Activated T-helper 1 cell treated with anti-CD3 and anti-CD28 coated beads, Interleukin-2, amount 50 U/mL, for 16 hours (primary cell): ENCODE results near the gene GCC2.
A peak's percentile ranks its signal among the peaks of the same experiment; 100 is the strongest.
"Not testable (repeated sequence)": the region's sequence is repeated elsewhere in the genome, so short reads cannot be mapped to it uniquely, and the experiment has no call there.

ENCODE experiments used
- DNase-seq, 2 donors: peaks; one replicate each; pipeline ENCODE4 v3.0.0-alpha.2; 2020; ENCODE audit warnings: low read depth in 1 of 2, low spot score in 1 of 2

The GCC2 gene

DNA sequence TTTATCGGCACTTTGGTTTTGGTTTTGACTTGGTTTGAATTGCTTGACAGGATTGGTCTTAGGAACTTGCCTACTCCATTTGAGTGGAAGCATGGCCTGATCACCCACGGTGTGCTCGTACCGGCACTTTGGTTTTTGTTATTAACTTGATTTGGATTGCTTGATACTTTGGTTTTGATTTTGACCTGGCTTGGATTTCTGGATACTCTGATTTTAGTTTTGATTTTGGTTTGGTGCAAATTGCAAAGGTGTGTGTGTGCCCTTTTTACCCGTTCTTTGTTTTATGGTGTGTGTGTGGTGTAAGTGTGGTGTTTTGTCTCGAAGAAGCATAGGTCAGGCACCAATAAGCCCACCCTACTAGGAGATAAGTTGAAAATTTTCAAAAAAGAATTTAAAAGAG, 75.7 kb downstream of the GCC2 start:
- not testable (repeated sequence) for DNase-seq

DNA sequence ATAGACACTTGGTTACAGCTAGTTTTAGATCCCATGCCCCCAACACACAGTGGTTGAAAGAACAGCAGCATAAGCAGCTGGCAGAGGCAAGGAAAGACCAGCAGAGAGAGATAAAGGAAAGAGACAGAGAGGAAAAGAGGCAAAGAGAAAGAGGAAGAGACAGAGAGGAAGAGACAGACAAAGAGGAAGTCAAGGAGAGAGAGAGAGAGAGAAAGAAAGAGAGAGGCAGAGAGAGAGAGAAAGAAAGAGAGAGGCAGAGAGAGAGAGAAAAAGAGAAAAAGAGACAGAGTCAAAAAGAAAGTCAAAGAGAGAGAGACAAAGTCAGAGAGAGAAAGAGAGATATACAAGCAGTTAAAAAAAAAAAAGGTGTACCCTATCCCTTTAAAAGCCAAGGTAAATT, 76.3 kb downstream of the GCC2 start:
- not testable (repeated sequence) for DNase-seq

DNA sequence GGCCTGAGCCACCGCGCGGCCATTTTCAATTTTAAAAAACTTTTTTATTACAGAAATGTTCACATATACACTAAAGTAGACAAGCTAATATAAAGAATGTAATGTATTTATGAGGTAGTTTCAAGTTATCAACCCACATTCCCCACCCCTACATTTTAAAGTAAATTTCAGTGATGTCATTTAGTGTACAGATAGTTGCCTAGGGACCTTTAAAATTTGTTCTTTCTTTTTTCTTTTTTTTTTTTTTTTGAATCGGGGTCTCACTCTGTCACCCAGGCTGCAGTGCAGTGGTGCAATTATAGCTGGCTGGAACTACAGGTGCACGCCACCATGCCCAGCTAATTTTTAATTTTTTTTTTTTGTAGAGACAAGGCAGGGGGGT, 82.7 kb downstream of the GCC2 start:
- DNase-seq, result no peak

DNA sequence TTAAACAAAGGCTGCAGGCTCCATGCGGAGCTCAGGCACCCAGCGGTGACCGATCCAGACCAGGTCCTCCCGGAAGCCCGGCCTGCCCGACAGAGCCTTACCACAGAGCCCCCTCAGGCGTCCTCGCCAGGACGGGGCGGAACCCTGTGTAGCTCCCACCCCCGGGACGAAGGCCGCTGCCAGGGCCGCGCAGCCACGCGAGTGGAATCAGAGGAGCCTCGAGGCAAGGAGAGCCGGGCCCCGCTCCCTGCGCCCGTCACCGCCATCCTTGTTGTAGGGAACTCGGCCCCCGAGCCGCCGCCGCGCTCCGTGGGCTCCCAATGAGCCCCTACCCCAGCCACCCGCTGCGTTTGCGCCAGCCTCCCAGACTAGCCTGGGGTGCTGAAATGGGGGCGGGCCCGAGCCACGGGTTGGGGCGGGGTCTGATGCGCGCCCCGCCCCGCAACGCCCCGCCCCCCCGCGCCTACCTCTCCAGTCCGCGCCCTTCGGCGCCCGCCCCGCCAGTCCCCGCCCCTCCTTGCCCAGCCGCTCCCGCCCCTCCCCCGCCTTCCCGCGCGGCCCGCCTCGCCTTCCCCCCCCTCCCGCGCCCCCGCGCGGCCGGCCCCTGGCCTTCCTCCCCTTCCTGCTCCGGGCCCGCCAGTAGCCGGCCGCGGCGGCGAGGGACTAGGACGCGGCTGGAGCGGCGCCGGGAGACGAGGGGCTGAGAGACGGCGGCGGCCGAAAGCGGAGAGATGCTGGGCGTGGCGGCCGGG, 85.0 kb downstream of the GCC2 start, which contains the start of gene LIMS1:
Gene LIMS1 (plus strand): TSS at position 639 of the 752 bp plus-strand sequence. CDS start 93 bp downstream, at position 732.
- peak; percentile 75 to 84 for DNase-seq

DNA sequence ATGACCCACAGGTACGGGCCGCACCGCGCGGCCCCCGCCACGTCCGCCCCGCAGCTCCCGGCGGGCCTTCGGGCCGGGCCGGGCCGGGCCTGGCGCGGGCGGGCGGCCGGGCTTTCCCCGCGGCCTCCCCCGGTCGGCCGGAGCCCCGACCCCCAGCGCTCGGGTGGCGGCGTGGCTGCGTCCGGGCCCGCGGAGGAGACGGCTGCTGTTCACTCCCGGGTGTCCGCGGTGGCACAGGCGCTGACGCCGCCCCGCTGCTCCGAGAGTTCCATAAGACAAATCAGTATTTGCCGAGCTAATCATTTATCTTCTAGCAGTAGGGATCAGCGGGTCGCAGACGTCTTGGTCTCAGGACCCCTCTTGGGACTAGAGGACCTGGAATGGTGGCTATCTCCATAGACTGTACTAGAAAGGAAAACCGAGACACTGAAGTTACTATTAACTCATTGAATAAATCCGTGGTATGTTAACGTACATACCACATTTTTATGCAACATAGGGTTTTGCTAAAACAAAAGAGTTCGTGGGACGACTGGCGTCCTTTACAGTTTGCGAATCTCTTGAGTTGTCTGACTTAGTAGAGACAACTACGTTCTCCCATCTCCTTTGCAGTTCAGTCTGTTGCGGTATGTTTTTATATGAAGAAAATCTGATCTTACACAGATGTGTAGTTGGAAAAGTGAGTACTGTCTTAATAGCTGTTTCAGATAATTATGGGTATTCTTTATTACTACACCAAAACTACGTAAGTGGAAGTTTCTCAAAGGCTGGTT, 85.8 kb downstream of the GCC2 start:
- DNase-seq, result peak in 1 of 2 donors; percentile 10

DNA sequence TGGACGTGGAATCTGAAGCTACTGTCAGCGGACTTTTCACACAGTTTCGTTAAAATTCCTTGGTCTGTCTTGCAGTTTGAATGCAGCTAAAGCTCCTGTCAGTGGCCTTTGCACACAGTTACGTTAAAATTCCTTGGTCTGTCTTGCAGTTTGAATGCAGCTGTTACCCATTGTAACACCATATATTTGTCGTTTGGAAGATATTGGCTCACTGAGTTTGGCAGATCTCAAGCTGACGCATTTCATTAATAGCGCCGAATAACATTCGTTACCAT, 86.3 kb downstream of the GCC2 start:
- DNase-seq, result no peak

DNA sequence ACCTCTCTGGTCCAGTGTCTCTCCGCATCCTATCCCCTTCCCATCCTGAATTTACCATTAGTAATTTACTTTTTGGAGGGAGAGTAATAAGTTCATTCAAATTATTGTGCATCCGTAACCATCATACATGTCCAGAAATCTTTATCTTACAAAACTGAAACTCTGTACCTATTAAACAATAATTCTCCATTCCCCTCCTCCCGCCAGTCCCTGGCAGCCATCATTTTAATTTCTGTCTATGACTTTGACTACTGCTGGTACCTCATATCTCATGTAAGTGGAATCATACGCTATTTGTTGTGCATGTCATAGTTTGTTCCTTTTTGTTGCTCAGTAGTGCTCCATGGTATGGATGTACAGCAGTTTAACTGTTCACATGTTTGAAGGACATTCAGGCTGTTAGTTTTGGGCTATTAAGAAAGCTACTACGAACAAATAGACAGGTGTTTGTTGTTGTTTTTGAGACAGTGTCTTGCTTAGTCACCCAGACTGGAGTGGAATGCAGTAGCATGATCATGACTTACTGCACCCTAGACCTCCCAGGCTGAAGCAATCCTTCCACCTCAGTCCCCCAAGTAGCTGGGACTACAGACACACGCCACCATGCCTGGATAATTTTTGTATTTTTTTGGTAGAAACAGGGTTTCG, 87.3 kb downstream of the GCC2 start:
- DNase-seq, result no peak

DNA sequence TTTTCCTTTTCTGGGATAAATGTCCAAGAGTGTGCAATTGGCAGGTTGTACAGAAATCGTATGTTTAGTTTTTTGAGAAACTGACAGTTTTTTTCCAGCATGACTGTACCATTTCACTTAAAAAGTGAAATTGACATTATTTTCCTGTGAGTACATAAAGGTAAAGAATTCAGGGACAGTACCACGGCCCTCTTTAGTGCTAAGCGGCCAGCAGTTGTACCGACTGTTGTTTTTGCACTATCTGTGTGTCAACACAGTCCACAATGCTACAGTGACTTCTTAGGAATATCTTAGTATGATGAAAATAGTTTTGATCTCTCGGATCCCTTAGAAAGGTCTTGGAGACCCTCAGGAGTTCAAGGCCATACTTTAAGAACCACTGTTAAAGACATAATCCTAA, 87.9 kb downstream of the GCC2 start:
- DNase-seq, result no peak

DNA sequence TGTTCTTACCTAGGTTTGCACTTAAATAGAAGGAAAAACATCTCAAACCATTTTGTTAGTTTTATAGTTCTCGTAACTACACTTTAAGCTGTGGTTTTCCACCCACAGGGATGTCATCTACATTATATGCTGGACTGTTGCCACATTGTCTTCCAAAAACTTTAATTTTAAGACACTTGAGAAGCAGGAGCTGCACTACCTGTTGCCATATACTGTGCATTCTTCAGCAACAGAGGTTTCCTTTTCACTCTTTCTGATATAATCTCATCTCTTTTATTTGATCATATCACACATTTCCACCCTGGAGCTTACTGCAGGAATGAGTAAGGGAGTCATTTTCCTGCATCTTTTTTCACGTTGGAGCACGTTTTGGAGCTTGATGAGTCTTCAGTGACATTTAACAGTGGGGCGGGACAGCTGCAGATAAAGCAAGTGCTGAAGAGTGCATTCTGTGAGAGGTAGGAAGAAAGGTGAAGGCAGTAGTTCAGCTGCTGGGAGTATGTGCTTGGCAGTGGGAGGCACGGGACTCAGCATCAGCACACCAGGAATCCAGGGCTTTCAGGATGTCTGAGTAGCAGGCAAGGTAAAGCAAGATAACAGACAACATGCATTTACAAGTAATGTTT, 89.1 kb downstream of the GCC2 start:
- no peak for DNase-seq

DNA sequence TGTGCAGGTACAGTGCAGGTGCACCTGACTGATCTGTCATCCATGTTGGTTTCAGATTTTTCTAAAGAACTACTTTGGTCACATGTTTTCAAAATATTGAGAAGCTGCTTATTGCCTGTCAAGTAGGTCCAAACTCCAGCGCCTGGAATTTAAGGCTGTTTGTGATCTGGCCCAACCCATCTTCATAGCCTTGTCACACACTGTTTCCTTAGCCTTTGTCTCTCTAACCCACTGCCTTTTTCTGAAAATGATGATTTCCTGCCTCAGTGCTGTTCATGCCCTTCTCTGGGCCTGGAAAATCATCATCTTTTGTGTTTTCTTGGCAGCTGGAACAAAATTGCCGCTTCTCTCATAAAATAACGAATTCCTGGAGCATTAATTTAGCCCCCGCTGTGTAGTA, 92.4 kb downstream of the GCC2 start:
- no peak for DNase-seq

DNA sequence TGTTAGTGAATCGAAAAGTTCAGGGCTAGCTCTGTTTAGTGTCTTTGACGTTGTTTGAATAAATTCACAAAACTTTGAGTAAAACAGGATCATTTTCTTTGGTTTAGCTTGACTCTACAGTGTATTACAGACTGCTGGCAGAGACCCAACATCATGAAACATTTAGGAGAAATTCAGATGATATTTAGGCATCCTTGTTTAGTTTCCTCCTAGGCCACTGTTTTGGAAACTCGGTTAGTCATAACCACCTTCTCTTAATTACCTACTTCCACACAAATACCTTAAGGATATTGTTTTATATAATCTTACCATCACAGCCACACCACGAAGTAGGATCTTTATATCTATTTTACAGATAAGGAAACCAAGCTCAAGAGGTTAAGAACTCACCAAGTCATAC, 93.1 kb downstream of the GCC2 start:
- DNase-seq, result no peak

DNA sequence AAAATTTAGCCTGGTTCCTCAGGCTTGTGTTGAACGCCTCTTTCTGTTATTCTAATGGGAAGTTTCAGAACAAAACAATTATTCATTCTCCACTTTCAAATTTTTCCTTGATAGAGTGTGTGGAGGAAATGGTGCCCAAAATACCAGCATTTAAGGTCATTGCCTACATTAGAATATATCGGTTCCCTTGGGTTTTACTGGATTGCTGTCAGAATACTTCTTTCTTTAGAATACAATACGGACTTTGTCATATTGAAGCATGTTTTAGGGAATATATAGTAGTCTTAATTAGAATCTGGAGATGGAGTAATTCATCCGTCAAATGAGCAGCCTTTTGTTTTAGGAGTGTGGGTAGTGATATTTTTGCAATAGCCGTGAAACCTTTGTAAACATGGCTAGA, 98.6 kb downstream of the GCC2 start:
- no peak for DNase-seq

DNA sequence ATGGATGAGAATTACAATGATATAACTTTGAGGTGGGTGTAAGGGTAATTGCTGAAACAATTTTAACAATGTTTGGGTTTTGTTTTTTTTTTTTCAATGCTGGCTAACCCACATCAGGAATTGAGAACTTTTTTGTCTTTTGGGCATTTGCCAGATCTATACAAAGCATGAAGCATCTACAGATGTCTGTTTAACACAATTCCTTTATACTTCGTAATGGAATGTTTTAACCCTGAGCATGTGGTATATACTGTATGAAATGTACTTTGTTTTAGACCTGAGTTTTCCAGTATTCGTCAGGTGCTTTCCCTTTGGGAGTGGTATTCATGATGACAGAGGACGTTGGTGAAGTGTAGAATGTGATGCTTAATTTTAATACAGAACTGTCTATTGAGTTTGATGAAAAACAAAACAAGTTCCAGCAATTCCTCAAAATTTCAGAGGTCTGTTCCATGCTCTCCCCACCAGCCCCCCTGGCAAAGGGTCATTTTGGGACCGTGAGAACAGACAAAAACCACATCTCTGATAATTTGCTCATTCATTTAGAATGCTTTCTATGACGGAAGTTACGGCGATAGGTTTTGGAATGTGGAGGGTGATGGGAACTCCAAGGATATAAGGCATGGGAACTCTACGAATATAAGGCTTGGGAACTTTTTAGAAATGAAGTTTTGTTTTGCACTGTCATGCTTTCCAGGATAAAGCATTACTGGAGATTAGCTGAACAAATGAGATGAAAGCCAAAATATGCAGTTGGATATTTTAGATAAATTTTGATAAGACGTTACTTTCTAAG, 99.4 kb downstream of the GCC2 start:
- no peak for DNase-seq

DNA sequence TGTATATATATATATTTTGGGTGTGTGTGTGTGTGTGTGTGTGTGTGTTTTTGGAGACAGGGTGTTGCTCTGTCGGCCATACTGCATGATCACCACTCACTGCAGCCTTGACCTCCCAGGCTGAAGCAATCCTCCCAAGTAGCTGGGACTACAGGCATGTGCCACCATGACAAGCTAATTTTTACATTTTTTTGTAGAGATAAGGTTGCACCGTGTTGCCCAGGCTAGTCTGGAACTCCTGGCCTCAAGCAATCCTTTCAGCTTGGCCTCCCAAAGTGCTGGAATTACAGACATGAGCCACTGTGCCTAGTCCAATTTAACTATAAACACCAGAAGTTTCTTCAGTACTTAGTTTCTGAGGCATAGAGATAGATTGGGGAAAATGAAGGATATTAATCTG, 103.6 kb downstream of the GCC2 start:
- DNase-seq, result no peak

DNA sequence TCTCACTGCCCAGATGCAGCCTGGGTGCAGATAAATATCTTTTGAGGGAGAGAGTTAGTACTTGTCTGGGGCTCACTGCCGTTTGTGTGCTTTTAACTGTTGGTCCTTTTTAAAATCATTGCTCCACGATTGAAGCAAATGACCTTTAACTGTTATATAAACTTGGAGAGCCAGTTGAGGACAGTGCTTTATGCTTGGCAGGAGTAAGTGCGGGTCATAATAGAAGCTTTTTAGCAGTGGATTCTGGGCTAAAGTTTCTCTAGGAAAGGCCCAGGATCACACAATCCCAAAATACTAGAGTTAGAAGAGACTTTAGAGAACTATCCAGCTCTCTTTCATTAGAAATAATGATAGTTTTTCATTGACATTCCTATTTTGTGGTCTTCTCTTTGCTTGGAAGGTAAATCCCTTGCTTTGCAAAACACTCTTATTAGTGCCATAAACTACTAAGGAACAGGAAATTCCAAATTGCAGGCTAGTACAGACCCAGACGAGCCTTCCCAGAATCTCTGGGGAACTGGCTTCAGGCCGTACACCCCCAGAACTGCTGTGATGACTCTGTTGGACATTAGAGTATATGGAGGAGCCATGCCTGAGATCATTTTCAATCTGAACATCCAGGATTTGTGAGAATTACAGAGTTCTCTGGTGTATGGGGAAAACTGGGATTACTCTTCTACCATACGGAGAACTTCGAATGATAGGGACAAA, 104.4 kb downstream of the GCC2 start:
- no peak for DNase-seq

DNA sequence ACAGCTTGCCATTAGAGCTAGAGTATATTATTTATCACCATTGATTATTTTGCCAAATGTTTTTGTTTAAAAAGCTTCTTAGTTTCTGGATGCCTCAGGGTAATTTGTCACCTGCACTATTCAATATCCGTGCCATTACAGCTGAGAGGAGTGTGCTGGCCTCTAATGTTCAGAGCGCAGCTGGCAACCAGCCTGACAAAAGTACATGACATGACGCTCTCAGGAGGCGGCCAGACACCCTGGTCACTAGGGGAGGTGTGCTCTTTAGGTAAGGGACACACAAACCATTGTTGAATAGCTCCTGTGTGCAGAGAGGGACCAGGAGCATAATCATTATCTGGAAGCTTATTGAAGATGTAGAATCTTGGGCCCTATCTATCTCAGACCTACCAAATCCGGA, 105.5 kb downstream of the GCC2 start:
- no peak for DNase-seq

DNA sequence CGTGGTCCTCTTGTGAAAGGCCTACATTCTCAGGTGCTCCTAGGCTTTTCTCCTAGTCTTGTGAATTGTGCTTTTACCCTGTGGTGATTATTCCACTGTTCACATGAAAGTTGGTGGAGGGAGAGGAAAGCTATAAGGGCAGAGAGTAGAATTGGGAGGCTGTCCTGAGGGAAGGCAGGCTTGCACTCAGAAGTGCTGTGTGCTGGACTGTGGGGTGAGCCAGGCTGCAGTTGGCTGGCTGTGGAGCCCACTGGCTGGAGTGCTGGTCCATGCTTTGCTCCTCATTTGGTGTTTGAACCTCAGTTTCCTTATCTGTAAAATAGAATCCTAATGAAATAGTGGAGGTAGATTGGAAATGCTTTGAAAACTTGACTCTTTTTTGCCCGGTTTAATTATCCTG, 106.6 kb downstream of the GCC2 start:
- DNase-seq, result no peak

DNA sequence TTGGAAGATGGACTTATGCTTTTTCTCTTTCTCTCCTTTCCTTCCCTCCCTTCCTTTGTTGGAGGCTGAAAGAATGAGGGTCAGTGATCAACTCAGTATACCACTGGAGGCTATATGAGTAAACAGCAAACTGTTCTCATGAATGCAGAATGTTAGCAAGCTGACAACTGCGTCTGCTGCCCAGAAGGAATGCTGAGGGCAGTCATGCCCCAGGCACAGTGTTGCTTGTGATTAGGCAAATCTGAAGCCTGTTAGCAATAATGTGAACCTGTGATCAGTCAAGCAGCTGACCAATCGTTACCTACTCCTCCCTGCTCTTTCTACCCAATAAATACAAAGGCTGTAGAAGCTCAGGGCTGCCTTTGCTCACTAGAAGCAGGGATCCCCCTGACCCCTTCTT, 107.6 kb downstream of the GCC2 start:
- DNase-seq, result not testable (repeated sequence)
